Dermis lymphatic vessel endothelial cell (primary cell): ENCODE results near the gene ZNF503. TPM values are rescaled to one million over a fixed set of nuclear protein-coding genes. Genes with fewer than 3 reads are reported as not detected.

ENCODE experiments used
- total RNA-seq: library from RNA; depleted of rRNA; stranded (reverse); fragments of >200 nt; gene quantifications from 2 replicates; pipeline ENCODE4 v1.2.1, GENCODE V29; 2014

Gene ZNF503, protein sequence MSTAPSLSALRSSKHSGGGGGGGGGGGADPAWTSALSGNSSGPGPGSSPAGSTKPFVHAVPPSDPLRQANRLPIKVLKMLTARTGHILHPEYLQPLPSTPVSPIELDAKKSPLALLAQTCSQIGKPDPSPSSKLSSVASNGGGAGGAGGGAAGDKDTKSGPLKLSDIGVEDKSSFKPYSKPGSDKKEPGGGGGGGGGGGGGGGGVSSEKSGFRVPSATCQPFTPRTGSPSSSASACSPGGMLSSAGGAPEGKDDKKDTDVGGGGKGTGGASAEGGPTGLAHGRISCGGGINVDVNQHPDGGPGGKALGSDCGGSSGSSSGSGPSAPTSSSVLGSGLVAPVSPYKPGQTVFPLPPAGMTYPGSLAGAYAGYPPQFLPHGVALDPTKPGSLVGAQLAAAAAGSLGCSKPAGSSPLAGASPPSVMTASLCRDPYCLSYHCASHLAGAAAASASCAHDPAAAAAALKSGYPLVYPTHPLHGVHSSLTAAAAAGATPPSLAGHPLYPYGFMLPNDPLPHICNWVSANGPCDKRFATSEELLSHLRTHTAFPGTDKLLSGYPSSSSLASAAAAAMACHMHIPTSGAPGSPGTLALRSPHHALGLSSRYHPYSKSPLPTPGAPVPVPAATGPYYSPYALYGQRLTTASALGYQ
- total RNA-seq, result 1.3 and 1.9 TPM in 2 replicates

DNA sequence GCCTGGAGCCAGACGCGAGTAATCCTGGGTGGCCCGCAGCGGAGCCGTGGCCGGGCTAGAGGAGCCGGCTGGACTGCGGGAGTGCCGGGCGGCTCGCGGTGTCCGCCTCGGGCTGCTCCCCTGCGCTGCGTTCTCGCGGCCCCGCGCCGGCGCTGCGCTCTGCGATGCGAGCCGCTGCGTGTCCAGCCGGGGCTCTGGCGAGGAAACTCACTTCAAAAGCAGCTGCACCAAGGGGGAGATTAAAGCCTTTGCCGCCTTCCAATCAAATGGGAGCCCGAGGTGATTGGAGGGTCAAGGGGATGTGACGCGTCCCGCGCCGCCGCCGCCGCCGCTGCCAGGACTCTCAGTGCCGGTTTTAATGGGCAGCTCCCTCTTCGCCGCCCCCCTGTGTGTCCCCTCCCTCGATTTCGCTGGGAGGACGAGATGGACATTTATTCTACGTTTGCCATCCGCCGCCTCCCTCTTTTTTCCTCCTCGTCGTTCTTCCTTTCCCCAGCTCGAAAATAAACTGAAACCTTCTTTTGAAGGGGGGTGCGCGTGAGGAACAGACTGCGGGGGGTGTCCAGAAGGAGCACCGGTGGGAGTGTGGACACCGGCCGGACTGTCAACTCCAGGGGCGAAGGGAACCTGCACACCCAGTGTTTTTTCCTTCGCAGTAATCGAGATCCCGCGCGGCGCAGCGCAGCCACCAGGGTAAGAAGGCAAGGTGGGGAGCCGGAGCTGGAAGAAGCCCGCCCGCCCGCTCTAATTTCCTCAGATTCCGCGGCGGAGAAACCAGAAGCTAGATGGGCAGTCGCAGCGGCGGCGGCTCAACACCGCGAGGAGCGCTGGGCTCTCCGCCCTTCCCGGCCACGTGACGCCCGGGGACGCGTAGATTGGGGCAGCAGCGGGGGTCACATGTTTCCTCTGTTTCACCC lies at the start of gene ZNF503:
TSS of gene ZNF503 (minus strand) at position 196 of the 917 bp plus-strand sequence. CDS start 345 bp downstream, outside the sequence.

DNA sequence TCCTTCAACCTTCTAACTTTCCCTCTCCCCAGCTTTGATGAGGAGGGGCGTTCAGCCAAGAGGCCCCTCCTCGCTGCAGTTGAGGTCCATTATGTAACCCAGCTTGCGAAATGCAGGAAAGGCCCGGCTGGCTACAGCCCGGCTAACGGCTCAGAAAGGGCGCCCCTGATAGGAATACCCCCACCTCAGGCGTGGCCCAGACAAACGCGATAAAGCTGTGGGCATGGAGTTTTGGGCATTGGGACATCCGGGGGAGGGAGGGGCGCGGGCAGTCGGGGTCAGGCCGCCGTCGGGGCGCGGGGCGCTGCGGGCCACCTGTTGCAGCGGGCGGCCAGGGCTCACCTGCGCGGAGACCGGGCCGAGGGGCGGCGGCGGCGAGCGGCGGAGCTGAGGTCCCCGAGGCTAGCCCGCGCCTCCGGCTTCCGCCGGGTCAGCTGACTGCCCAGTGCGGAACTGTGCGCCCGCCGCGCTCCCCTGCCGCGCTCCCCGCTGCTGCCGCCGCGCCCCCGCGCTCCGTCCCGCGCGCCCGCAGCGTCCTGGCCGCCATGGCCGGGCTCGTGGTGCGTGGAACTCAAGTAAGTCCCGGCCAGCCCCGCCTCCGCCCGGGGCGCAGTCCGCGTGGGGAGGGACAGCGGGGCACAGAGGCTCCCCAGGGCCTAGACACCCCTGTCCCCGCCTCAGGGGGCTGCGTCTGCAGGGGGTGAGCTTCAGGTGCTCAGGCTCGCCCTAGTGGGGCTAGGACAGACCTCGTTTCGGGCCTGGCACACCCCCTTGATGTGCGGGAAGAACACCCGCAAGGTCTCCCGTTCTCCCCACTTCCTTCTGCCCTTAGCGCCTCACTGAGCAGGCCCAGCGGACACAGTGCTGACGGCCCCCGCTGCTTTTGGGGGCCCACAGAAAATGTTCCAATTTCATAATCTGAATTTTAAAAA lies 29.9 kb upstream of the ZNF503 start, which contains the start of gene LRMDA:
TSS of gene LRMDA (plus strand) at position 445 of the 932 bp plus-strand sequence.

Other genes starting within 250 kb of the ZNF503 start
- 122 and 126 TPM in 2 replicates for gene VDAC2, start 191.0 kb downstream of the ZNF503 start, total RNA-seq
- 8.6 and 15.7 TPM in 2 replicates for gene COMTD1, start 165.8 kb downstream of the ZNF503 start, total RNA-seq
- gene LRMDA, start 29.9 kb upstream of the ZNF503 start, total RNA-seq, result 22.0 and 26.9 TPM in 2 replicates